ENCODE data around the gene HAUS3.
A peak's percentile ranks its signal among the peaks of the same experiment; 100 is the strongest.
"Not testable (repeated sequence)": the region's sequence is repeated elsewhere in the genome, so short reads cannot be mapped to it uniquely, and the experiment has no call there.

The HAUS3 gene

GRCh38 chr4:2281575-2282343 lies 39.8 kb upstream of the HAUS3 start:
- TF ChIP-seq CTCF (IDR thresholded peaks at IDR 0.05) = no peak
- no peak overlapping the region for H3K4me3 ChIP-seq
- H3K27ac ChIP-seq = peak overlapping the region in 1 of 2 donors; percentile 32
- DNase-seq (ENCODE audit: low spot score) = no peak

GRCh38 chr4:2280531-2281300 lies 38.8 kb upstream of the HAUS3 start:
- TF ChIP-seq CTCF (IDR thresholded peaks at IDR 0.05) = no peak
- no peak for DNase-seq (ENCODE audit: low spot score)
- H3K27ac ChIP-seq = no peak overlapping the region
- H3K4me3 ChIP-seq = no peak overlapping the region

GRCh38 chr4:2277956-2278355 lies 36.0 kb upstream of the HAUS3 start:
- Histone ChIP-seq H3K4me3 (no peak overlapping the region), H3K27ac (no peak overlapping the region)
- no peak for DNase-seq (ENCODE audit: low spot score)
- no peak for TF ChIP-seq CTCF (IDR thresholded peaks at IDR 0.05)

- TF ChIP-seq CTCF (IDR thresholded peaks at IDR 0.05) = no peak
- H3K27ac ChIP-seq = no peak overlapping the region
- no peak for DNase-seq (ENCODE audit: low spot score)
- no peak overlapping the region for H3K4me3 ChIP-seq
Observed at GRCh38 chr4:2276581-2277325, 34.8 kb upstream of the HAUS3 start.

- no peak for DNase-seq (ENCODE audit: low spot score)
- TF ChIP-seq CTCF (IDR thresholded peaks at IDR 0.05) = no peak
- no peak overlapping the region for H3K4me3 ChIP-seq
- H3K27ac ChIP-seq = no peak overlapping the region
Observed at GRCh38 chr4:2275546-2276251, 33.8 kb upstream of the HAUS3 start.

GRCh38 chr4:2275044-2275397 lies 33.1 kb upstream of the HAUS3 start:
- H3K27ac ChIP-seq; H3K4me3 ChIP-seq; DNase-seq (ENCODE audit: low spot score): not testable (repeated sequence)
